Sigmoid colon (tissue), 7 donors: ENCODE data around the gene CCNK. TPM values are rescaled to one million over a fixed set of nuclear protein-coding genes. Genes with fewer than 3 reads are reported as not detected.

Experiments
- DNase-seq: peaks from one replicate; pipeline ENCODE4 v3.0.0-alpha.2; 2019
- H3K27ac ChIP-seq, 4 donors: fragments of 200-600 bp; sonication (generic); one replicate each; pipeline ENCODE4 v1.5.1; 2016 to 2019; ENCODE audit warnings: mild to moderate bottlenecking in 1 of 4
- H3K27me3 ChIP-seq, 3 donors: fragments of 200-600 bp; sonication (generic); one replicate each; pipeline ENCODE4 v1.5.1; 2019; ENCODE audit warnings: mild to moderate bottlenecking in 1 of 3
- H3K36me3 ChIP-seq, 4 donors: fragments of 200-600 bp; sonication (generic); one replicate each; pipeline ENCODE4 v1.5.1; 2016 to 2019
- H3K4me1 ChIP-seq, 4 donors: fragments of 200-600 bp; sonication (generic); one replicate each; pipeline ENCODE4 v1.5.1; 2017 to 2019
- H3K4me3 ChIP-seq, 4 donors: fragments of 200-600 bp; sonication (generic); one replicate each; pipeline ENCODE4 v1.5.1; 2017 to 2019; ENCODE audit warnings: mild to moderate bottlenecking in 2 of 4, moderate library complexity in 1 of 4
- H3K9me3 ChIP-seq, 4 donors: fragments of 200-600 bp in 3 of 4; sonication (generic) in 3 of 4; one replicate each; pipeline versions ENCODE4 v1.5.1 to v1.6.1; 2013 to 2019
- EP300 ChIP-seq, 4 donors: sonication (generic); formaldehyde crosslinking; IDR thresholded peaks; one replicate each; pipeline ENCODE4 v1.6.1; 2017; ENCODE audit warnings: antibody characterized with exemption in 4 of 4
- POLR2A ChIP-seq, 2 donors: fragments of 450-650 bp; IDR thresholded peaks; one replicate each; pipeline ENCODE4 v1.6.1; 2016; ENCODE audit warnings: antibody characterized with exemption in 2 of 2, mild to moderate bottlenecking in 2 of 2, moderate library complexity in 2 of 2
- POLR2AphosphoS5 ChIP-seq, 4 donors: sonication (generic); formaldehyde crosslinking; IDR thresholded peaks; one replicate each; pipeline ENCODE4 v1.6.1; 2017; ENCODE audit warnings: antibody characterized with exemption in 4 of 4
- WGBS, 2 donors: extraction: QIAGEN DNeasy Blood & Tissue Kit; methylation state at CpG; one replicate each; pipeline ENCODE4 v1.1.7; 2013; 5-methylcytosine and 5-hydroxymethylcytosine counted together
- intact Hi-C: fragments of 100-400 bp; cut with DNase I; formaldehyde crosslinking; loops from one replicate; pipeline ENCODE4 v1.15.1; 2023
- polyA plus RNA-seq, 3 donors: library from polyadenylated mRNA; stranded (reverse); fragments of 200-250 nt; gene quantifications; one replicate each; pipeline ENCODE4 v1.2.3, GENCODE V29; 2013
- small RNA-seq, 3 donors: library from RNA; depleted of rRNA; stranded (forward); fragments of <200 nt; gene quantifications; one replicate each; pipeline ENCODE3, GENCODE V24; 2016
- total RNA-seq, 4 donors: library from RNA; depleted of rRNA; stranded (reverse); fragments of >200 nt; gene quantifications; one replicate each; pipeline ENCODE4 v1.1.0, GENCODE V29; 2016
- TF ChIP-seq, protein P1 (sequence below), 4 experiments: fragments of 450-650 bp in 3 of 4; fragments of 200-600 bp in 1 of 4; IDR thresholded peaks; one replicate each; pipeline ENCODE4 v1.5.1; 2016 to 2019; ENCODE audit warnings: antibody characterized with exemption in 4 of 4, mild to moderate bottlenecking in 3 of 4, moderate library complexity in 2 of 4
- donor health status: healthy with polysubstance abuse.
- donor health status: Bipolar disorder and iron deficiency.
- donor health status: healthy.

The CCNK gene
- total and polyA plus RNA-seq, 7 donors: 13.2 to 25.9 (median 18.1) TPM

DNA sequence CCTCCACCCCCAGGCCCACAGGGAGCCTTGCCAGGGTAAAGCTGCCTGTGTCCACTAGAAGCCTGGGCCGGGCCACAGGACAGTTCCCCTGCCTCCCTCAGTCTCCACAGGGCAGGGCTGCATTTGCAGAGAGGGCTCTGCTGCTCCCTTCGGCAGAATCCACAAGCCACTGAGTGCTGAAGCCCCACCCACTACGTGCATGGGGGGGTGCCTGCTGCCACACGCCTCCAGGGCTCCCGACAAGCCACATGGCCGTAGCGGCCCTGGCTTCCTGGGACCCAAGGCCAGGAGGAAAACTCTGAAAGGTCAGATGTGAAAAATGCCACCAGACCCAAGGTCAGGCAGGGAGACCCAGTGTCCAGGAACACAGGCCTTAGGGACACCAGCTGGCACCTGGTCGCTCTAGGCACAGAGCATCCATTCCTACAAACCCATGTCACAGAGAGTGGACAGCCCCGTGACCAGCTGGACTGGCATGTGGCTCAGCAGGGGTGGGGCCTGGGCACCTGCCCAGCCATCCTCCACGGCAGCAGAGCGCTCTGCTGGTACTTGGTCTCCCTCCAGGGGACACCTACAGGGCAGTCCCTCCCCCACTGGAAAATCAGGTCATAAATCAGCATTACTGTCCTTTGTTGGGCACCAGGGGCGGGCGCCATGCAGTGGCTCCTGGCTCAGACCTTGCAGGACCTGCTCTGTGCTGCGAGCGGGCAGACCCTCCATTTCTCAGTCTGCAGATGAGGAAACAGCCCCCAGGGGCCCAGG lies 79.9 kb downstream of the CCNK start:
- DNase-seq: peak; percentile 86

DNA sequence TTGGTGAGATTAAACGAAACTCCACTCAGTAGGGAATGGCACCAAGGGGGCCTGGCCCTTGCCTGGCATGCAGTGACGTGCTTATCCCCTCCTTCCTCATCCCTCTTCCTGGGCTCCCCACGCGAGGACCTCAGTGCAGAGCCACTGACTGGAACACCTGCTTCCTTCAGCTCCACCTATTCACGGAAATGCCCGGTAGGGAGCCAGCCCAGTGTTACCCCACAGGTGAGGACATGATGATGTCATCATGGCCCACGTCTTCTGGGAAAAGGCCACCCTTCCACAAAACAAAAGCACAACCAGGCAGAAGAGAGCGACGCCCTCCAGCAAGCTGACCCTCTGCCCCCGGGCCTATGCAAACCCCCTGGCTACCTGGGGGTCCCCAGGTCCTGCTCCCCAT lies 80.7 kb downstream of the CCNK start:
- Histone ChIP-seq H3K9me3 (no peaks in the 10 kb centered on the region), H3K27me3 (no peaks in the 10 kb centered on the region), H3K27ac (peak overlapping the region; percentile 81 to 94 (median 88)), H3K4me1 (peaks cover 0 to 86% (median 80%) of the 10 kb centered on the region in 4 donors), H3K4me3 (no peak overlapping the region), H3K36me3 (no peaks in the 10 kb centered on the region)
- WGBS, 2 donors: 58 to 78% methylated on average over 10 of the region's 10 CpGs
- intact Hi-C loops: loop anchor here (5.0 kb wide), 2 partner anchors 40 kb away; partner anchors contain the start of gene CCDC85C
- no peak for DNase-seq
- TF ChIP-seq POLR2AphosphoS5 (IDR thresholded peaks at IDR 0.05) (peak in 1 of 4 donors; percentile 51), EP300 (IDR thresholded peaks at IDR 0.05) (no peak)

More for the DNA sequence above, 79.9 kb downstream of the CCNK start:
- H3K27me3 ChIP-seq: no peaks in the 10 kb centered on the region
- intact Hi-C loops: loop anchor here (5.0 kb wide), 2 partner anchors 39 to 41 kb away; partner anchors contain the start of gene CCDC85C
- TF ChIP-seq POLR2A (IDR thresholded peaks at IDR 0.05) (no peak), POLR2AphosphoS5 (IDR thresholded peaks at IDR 0.05) (peak in 3 of 4 donors; percentile 8 to 55 (median 43)), EP300 (IDR thresholded peaks at IDR 0.05) (peak in 2 of 4 donors; percentile 32 to 55)
- TF ChIP-seq, protein P1, sequence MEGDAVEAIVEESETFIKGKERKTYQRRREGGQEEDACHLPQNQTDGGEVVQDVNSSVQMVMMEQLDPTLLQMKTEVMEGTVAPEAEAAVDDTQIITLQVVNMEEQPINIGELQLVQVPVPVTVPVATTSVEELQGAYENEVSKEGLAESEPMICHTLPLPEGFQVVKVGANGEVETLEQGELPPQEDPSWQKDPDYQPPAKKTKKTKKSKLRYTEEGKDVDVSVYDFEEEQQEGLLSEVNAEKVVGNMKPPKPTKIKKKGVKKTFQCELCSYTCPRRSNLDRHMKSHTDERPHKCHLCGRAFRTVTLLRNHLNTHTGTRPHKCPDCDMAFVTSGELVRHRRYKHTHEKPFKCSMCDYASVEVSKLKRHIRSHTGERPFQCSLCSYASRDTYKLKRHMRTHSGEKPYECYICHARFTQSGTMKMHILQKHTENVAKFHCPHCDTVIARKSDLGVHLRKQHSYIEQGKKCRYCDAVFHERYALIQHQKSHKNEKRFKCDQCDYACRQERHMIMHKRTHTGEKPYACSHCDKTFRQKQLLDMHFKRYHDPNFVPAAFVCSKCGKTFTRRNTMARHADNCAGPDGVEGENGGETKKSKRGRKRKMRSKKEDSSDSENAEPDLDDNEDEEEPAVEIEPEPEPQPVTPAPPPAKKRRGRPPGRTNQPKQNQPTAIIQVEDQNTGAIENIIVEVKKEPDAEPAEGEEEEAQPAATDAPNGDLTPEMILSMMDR (IDR thresholded peaks at IDR 0.05): no peak
- no peak overlapping the region for H3K4me3 ChIP-seq
- 60 to 79% methylated on average over 15 of the region's 15 CpGs for WGBS, 2 donors
- no peaks in the 10 kb centered on the region for H3K9me3 ChIP-seq
- peaks cover 0 to 79% (median 72%) of the 10 kb centered on the region in 4 donors for H3K4me1 ChIP-seq
- H3K27ac ChIP-seq: peak overlapping the region; percentile 81 to 94 (median 88)
- H3K36me3 ChIP-seq: no peaks in the 10 kb centered on the region

Small RNA genes within 50 kb of the gene (small RNA-seq; reads per million reads assigned to genes)
- gene RNU6-91P: 0 reads per million in 3 donors

Other genes with a start within 250 kb of the CCNK start
- under 1 TPM; under 0.01 to 0.28 (median 0.15) TPM for gene BCL11B, start 209.2 kb upstream of the CCNK start, total RNA-seq
- 1 to 10 TPM in 1 of 3 donors, under 1 TPM in 2; 0.23 to 3.5 (median 0.60) TPM for gene BCL11B, start 209.2 kb upstream of the CCNK start, polyA plus RNA-seq
- gene SETD3, start 550 bp upstream of the CCNK start, total RNA-seq: 100 to 1,000 TPM; 130 to 164 (median 152) TPM
- gene SETD3, start 550 bp upstream of the CCNK start, polyA plus RNA-seq: 10 to 100 TPM; 34.6 to 54.7 (median 53.6) TPM
- gene CCDC85C, start 122.8 kb downstream of the CCNK start, total RNA-seq: 10 to 100 TPM; 11.4 to 31.9 (median 23.9) TPM
- 10 to 100 TPM; 12.6 to 79.0 (median 49.9) TPM for gene CCDC85C, start 122.8 kb downstream of the CCNK start, polyA plus RNA-seq
- gene HHIPL1, start 163.7 kb downstream of the CCNK start, total RNA-seq: 10 to 100 TPM in 1 of 4 donors, 1 to 10 TPM in 3; 3.6 to 10.8 (median 7.0) TPM
- under 1 TPM in 1 of 3 donors, not detected in 2; 0.80 TPM for gene HHIPL1, start 163.7 kb downstream of the CCNK start, polyA plus RNA-seq
- 1 to 10 TPM in 3 of 4 donors, under 1 TPM in 1; 0.36 to 2.0 (median 1.6) TPM for gene CYP46A1, start 202.9 kb downstream of the CCNK start, total RNA-seq
- under 1 TPM in 2 of 3 donors, not detected in 1; under 0.01 to 0.35 TPM for gene CYP46A1, start 202.9 kb downstream of the CCNK start, polyA plus RNA-seq